Smooth muscle cell (in vitro differentiated cells): ENCODE results near the gene CCNI. TPM values are rescaled to one million over a fixed set of nuclear protein-coding genes. Genes with fewer than 3 reads are reported as not detected.

Experiments used
- DNase-seq: peaks from one replicate; lab custom pipeline; 2025; ENCODE audit not compliant: unreplicated experiment; lab: John Stamatoyannopoulos, UW
- H2AFZ ChIP-seq: fragments of 200-600 bp; sonication (generic); 2 replicates; pipeline ENCODE4 v1.6.0; 2016; ENCODE audit warnings: antibody characterized with exemption, low read depth, mild to moderate bottlenecking
- H3F3A ChIP-seq: fragments of 200-600 bp; sonication (generic); 2 replicates; pipeline ENCODE4 v1.6.0; 2017; ENCODE audit warnings: antibody characterized with exemption, low read depth
- H3K27ac ChIP-seq: fragments of 200-600 bp; sonication (generic); 2 replicates; pipeline ENCODE4 v1.5.1; 2016; ENCODE audit warnings: low read depth, mild to moderate bottlenecking
- H3K27me3 ChIP-seq: fragments of 200-600 bp; sonication (generic); 2 replicates; pipeline ENCODE4 v1.6.1; 2016; ENCODE audit warnings: low read depth, mild to moderate bottlenecking
- H3K36me3 ChIP-seq: fragments of 200-600 bp; sonication (generic); 2 replicates; pipeline ENCODE4 v1.5.1; 2016; ENCODE audit warnings: low read depth
- H3K4me1 ChIP-seq: fragments of 200-600 bp; sonication (generic); 2 replicates; pipeline ENCODE4 v1.5.1; 2016; ENCODE audit warnings: low read depth
- H3K4me2 ChIP-seq: fragments of 200-600 bp; sonication (generic); 2 replicates; pipeline ENCODE4 v1.6.0; 2016; ENCODE audit warnings: mild to moderate bottlenecking
- H3K4me3 ChIP-seq: fragments of 200-600 bp; sonication (generic); 2 replicates; pipeline ENCODE4 v1.5.1; 2016; ENCODE audit warnings: mild to moderate bottlenecking
- H3K79me2 ChIP-seq: fragments of 200-600 bp; sonication (generic); 2 replicates; pipeline ENCODE4 v1.6.0; 2016; ENCODE audit warnings: low read depth, mild to moderate bottlenecking
- H3K9ac ChIP-seq: fragments of 200-600 bp; sonication (generic); 2 replicates; pipeline ENCODE4 v1.6.0; 2016; ENCODE audit warnings: low read depth
- H3K9me3 ChIP-seq: fragments of 200-600 bp; sonication (generic); replicated peaks from 2 replicates; pipeline ENCODE4 v1.5.1; 2016; ENCODE audit warnings: low read depth
- H4K20me1 ChIP-seq: fragments of 200-600 bp; sonication (generic); 2 replicates; pipeline ENCODE4 v1.6.0; 2016; ENCODE audit warnings: low read depth
- CTCF ChIP-seq: fragments of 200-600 bp; sonication (generic); IDR thresholded peaks from 2 replicates; pipeline ENCODE4 v1.5.1; 2017; ENCODE audit warnings: borderline replicate concordance, mild to moderate bottlenecking, antibody characterized with exemption; ENCODE audit not compliant: insufficient read depth, poor library complexity, severe bottlenecking
- WGBS: methylation state at CpG from one replicate; pipeline ENCODE4 v1.1.7; 2016; ENCODE audit warnings: low lambda C conversion rate; 5-methylcytosine and 5-hydroxymethylcytosine counted together
- polyA plus RNA-seq: library from polyadenylated mRNA; unstranded; fragments of >200 nt; fragmentation: Nextera tagmentation; extraction: Ambion mirVana; gene quantifications from 2 replicates; pipeline ENCODE4 v1.2.1, GENCODE V29; 2016
- total RNA-seq: library from RNA; depleted of rRNA; stranded (reverse); fragments of >200 nt; gene quantifications from 2 replicates; pipeline ENCODE4 v1.2.3, GENCODE V29; 2014

The CCNI gene
- total and polyA plus RNA-seq, 2 experiments from 2014 or later, result 205 to 222 TPM

- Histone ChIP-seq H3K4me2 (peak overlapping the region; percentile 36), H3K9ac (peak overlapping the region; percentile 40), H3K27me3 (no peaks in the 10 kb centered on the region), H3K36me3 (peaks cover 5% of the 10 kb centered on the region), H3K4me3 (no peak overlapping the region), H3K4me1 (peaks cover 49% of the 10 kb centered on the region), H3K79me2 (peaks cover 48% of the 10 kb centered on the region), H2AFZ (no peak overlapping the region), H3K27ac (peak overlapping the region; percentile 91), H4K20me1 (no peaks in the 10 kb centered on the region), H3F3A (peaks cover 48% of the 10 kb centered on the region), H3K9me3 (no peaks in the 10 kb centered on the region)
- no peak for DNase-seq
- no peak for TF ChIP-seq CTCF
- 9% methylated on average over 1 of the region's 1 CpG for WGBS
These were observed 68.2 kb downstream of the CCNI start for GRCh38 chr4:77007358-77008230.

GRCh38 chr4:77006753-77007353, 68.9 kb downstream of the CCNI start:
- TF ChIP-seq CTCF, result no peak
- Histone ChIP-seq H3F3A (peaks cover 48% of the 10 kb centered on the region), H3K9me3 (no peaks in the 10 kb centered on the region), H3K4me2 (peak overlapping the region; percentile 36), H3K79me2 (peaks cover 48% of the 10 kb centered on the region), H2AFZ (no peak overlapping the region), H3K4me1 (peaks cover 56% of the 10 kb centered on the region), H3K4me3 (no peak overlapping the region), H3K27ac (peak overlapping the region; percentile 91), H3K36me3 (peaks cover 5% of the 10 kb centered on the region), H3K27me3 (no peaks in the 10 kb centered on the region), H4K20me1 (no peaks in the 10 kb centered on the region), H3K9ac (peak overlapping the region; percentile 14)
- 41% methylated on average over 4 of the region's 4 CpGs for WGBS
- no peak for DNase-seq

GRCh38 chr4:77003400-77003799, 72.4 kb downstream of the CCNI start:
- H3K4me2 ChIP-seq, result peak overlapping the region; percentile 65
- H3F3A ChIP-seq, result peaks cover 58% of the 10 kb centered on the region
- H3K9ac ChIP-seq, result no peak overlapping the region
- H3K4me1 ChIP-seq, result peaks cover 42% of the 10 kb centered on the region
- H3K36me3 ChIP-seq, result peaks cover 14% of the 10 kb centered on the region
- TF ChIP-seq CTCF, result no peak
- H4K20me1 ChIP-seq, result no peaks in the 10 kb centered on the region
- H3K9me3 ChIP-seq, result no peaks in the 10 kb centered on the region
- DNase-seq, result no peak
- H3K79me2 ChIP-seq, result peaks cover 38% of the 10 kb centered on the region
- no peaks in the 10 kb centered on the region for H3K27me3 ChIP-seq
- peak overlapping the region; percentile 84 for H3K27ac ChIP-seq
- H3K4me3 ChIP-seq, result no peak overlapping the region
- H2AFZ ChIP-seq, result no peak overlapping the region
